ENCODE results near the gene G3BP1. TPM values are rescaled to one million over a fixed set of nuclear protein-coding genes. Genes with fewer than 3 reads are reported as not detected.

Gene G3BP1
- total and polyA plus RNA-seq, 9 of the 15 experiments (the other 6 are each of a cell fraction or from before 2014, with no cell fraction given), result 54.7 to 264 (median 105) TPM

DNA sequence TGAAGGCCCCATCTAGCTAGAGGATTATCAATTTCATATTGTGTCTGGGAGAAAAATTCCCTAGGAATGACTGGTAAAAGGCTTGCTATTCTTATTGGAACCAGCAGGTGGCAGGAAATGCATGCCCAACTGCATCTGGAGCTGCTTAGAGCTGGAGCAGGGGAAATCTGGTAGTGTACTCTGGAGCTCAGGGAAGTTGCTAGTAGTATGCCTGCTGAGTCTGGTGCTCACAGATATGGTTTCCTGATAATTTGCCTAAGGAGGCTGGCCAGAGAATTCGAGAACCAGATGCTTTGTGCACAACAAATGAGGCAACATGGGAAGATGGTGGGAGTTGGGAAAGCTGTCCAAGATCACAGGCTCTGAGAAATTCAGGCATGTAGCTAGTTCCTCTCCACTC is 53.7 kb downstream of the G3BP1 start:
- in situ Hi-C loops (cut with MboI) (loop anchor here (25.0 kb wide), 1 partner anchor 312 kb away; no protein-coding TSS in a partner anchor), intact Hi-C loops (cut with micrococcal nuclease) (loop anchor here (1.0 to 10.0 kb wide), 3 partner anchors 317 to 680 kb away; no protein-coding TSS in a partner anchor)
- TF ChIP-seq, protein P1, sequence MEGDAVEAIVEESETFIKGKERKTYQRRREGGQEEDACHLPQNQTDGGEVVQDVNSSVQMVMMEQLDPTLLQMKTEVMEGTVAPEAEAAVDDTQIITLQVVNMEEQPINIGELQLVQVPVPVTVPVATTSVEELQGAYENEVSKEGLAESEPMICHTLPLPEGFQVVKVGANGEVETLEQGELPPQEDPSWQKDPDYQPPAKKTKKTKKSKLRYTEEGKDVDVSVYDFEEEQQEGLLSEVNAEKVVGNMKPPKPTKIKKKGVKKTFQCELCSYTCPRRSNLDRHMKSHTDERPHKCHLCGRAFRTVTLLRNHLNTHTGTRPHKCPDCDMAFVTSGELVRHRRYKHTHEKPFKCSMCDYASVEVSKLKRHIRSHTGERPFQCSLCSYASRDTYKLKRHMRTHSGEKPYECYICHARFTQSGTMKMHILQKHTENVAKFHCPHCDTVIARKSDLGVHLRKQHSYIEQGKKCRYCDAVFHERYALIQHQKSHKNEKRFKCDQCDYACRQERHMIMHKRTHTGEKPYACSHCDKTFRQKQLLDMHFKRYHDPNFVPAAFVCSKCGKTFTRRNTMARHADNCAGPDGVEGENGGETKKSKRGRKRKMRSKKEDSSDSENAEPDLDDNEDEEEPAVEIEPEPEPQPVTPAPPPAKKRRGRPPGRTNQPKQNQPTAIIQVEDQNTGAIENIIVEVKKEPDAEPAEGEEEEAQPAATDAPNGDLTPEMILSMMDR (IDR thresholded peaks at IDR 0.05 in 2 of 3, conservative IDR thresholded peaks at IDR 0.05 in 1 of 3; ENCODE audit: insufficient read depth in 2 of 3, low read depth in 1 of 3, low read length in 3 of 3), result peak; percentile 73 to 90 (median 79)
- TF ChIP-seq ARID2 (IDR thresholded peaks at IDR 0.05), result 0 out of 2 replicates have a peak, but pooled peaks have one; percentile 31
- TF ChIP-seq, protein P2, sequence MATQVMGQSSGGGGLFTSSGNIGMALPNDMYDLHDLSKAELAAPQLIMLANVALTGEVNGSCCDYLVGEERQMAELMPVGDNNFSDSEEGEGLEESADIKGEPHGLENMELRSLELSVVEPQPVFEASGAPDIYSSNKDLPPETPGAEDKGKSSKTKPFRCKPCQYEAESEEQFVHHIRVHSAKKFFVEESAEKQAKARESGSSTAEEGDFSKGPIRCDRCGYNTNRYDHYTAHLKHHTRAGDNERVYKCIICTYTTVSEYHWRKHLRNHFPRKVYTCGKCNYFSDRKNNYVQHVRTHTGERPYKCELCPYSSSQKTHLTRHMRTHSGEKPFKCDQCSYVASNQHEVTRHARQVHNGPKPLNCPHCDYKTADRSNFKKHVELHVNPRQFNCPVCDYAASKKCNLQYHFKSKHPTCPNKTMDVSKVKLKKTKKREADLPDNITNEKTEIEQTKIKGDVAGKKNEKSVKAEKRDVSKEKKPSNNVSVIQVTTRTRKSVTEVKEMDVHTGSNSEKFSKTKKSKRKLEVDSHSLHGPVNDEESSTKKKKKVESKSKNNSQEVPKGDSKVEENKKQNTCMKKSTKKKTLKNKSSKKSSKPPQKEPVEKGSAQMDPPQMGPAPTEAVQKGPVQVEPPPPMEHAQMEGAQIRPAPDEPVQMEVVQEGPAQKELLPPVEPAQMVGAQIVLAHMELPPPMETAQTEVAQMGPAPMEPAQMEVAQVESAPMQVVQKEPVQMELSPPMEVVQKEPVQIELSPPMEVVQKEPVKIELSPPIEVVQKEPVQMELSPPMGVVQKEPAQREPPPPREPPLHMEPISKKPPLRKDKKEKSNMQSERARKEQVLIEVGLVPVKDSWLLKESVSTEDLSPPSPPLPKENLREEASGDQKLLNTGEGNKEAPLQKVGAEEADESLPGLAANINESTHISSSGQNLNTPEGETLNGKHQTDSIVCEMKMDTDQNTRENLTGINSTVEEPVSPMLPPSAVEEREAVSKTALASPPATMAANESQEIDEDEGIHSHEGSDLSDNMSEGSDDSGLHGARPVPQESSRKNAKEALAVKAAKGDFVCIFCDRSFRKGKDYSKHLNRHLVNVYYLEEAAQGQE (IDR thresholded peaks at IDR 0.05; ENCODE audit: borderline replicate concordance), result peak; percentile 60
- TF ChIP-seq, protein P2 (CRISPR knock-in tag; IDR thresholded peaks at IDR 0.05; ENCODE audit: low read depth), result no peak
- TF ChIP-seq RAD21 (CRISPR knock-in tag; conservative IDR thresholded peaks at IDR 0.05 in 1 of 2, IDR thresholded peaks at IDR 0.05 in 1 of 2), result peak; percentile 56 to 76
- TF ChIP-seq SMC3 (conservative IDR thresholded peaks at IDR 0.05; ENCODE audit: insufficient read depth, low read depth, low read length), result peak; percentile 77
- TF ChIP-seq, protein P3, sequence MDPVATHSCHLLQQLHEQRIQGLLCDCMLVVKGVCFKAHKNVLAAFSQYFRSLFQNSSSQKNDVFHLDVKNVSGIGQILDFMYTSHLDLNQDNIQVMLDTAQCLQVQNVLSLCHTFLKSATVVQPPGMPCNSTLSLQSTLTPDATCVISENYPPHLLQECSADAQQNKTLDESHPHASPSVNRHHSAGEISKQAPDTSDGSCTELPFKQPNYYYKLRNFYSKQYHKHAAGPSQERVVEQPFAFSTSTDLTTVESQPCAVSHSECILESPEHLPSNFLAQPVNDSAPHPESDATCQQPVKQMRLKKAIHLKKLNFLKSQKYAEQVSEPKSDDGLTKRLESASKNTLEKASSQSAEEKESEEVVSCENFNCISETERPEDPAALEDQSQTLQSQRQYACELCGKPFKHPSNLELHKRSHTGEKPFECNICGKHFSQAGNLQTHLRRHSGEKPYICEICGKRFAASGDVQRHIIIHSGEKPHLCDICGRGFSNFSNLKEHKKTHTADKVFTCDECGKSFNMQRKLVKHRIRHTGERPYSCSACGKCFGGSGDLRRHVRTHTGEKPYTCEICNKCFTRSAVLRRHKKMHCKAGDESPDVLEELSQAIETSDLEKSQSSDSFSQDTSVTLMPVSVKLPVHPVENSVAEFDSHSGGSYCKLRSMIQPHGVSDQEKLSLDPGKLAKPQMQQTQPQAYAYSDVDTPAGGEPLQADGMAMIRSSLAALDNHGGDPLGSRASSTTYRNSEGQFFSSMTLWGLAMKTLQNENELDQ (CRISPR knock-in tag; IDR thresholded peaks at IDR 0.05; ENCODE audit: borderline replicate concordance), result no peak
- TF ChIP-seq ZBTB7A (IDR thresholded peaks at IDR 0.05; ENCODE audit: borderline replicate concordance, control insufficient read depth, low read depth, low read length), result no peak
- FAIRE-seq (peak; percentile 89), ATAC-seq (peak; percentile 93), DNase-seq (ENCODE audit: extremely low read depth in 1 of 4, low spot score in 3 of 4) (peak; percentile 53 to 65 (median 59))
- no peaks in the 10 kb centered on the region for H3K79me2 ChIP-seq (ENCODE audit: control insufficient read depth, insufficient read depth, low read length)
- no peaks in the 10 kb centered on the region for H3K9me3 ChIP-seq (replicated peaks; ENCODE audit: control insufficient read depth, insufficient read depth, low read depth, low read length)
- ChIA-PET POLR2A (interaction anchor here (0.7 kb wide), 2 partner anchors 8 to 317 kb away, joined by 3 read pairs; no protein-coding TSS in a partner anchor), CTCF (ENCODE audit: low intra/inter-chr PET ratio) (interaction anchor here (1.3 kb wide), 1 partner anchor 318 kb away, joined by 9 read pairs; no protein-coding TSS in a partner anchor)
- no peaks in the 10 kb centered on the region for H3K9me1 ChIP-seq (ENCODE audit: control insufficient read depth, insufficient read depth, low read length)
- no peaks in the 10 kb centered on the region for H3K4me1 ChIP-seq (replicated peaks in 1 of 2; ENCODE audit: control insufficient read depth in 2 of 2, insufficient read depth in 2 of 2, low read length in 2 of 2)
- 85% methylated on average over 1 of the region's 1 CpG for WGBS (ENCODE audit: insufficient coverage, low coverage, missing lambda C conversion rate)
- no peak overlapping the region for H3K4me3 ChIP-seq
- H3K27me3 ChIP-seq (ENCODE audit: control insufficient read depth in 2 of 2, insufficient read depth in 2 of 2, low read length in 2 of 2), result no peaks in the 10 kb centered on the region
- H3K9ac ChIP-seq (ENCODE audit: insufficient read depth in 1 of 2, low read depth in 2 of 2, low read length in 2 of 2), result no peak overlapping the region
- H2AFZ ChIP-seq (ENCODE audit: low read depth, low read length), result no peak overlapping the region
- H3K36me3 ChIP-seq (ENCODE audit: control insufficient read depth, insufficient read depth, low read length), result peaks cover 30% of the 10 kb centered on the region; the same call in 2 of the 3 replicates
- no peaks in the 10 kb centered on the region for H4K20me1 ChIP-seq (replicated peaks; ENCODE audit: control insufficient read depth, insufficient read depth, low read length)
- H3K4me2 ChIP-seq (ENCODE audit: insufficient read depth, low read length), result no peak overlapping the region
- no TSS peak for BruUV-seq (replicated peaks)
- no peak overlapping the region for H3K27ac ChIP-seq (ENCODE audit: extremely low read depth, low read depth, low read length)

Data from K562 (cell line).